ENCODE measurements around the gene ACOX3. TPM values are rescaled to one million over a fixed set of nuclear protein-coding genes. Genes with fewer than 3 reads are reported as not detected.
"Not testable (repeated sequence)": the region's sequence is repeated elsewhere in the genome, so short reads cannot be mapped to it uniquely, and the experiment has no call there.

ACOX3 gene
- total and polyA plus RNA-seq, 9 of the 15 experiments (the other 6 are each of a cell fraction or from before 2014, with no cell fraction given) = 0.68 to 7.3 (median 3.7) TPM

- TF ChIP-seq ZBTB11 (CRISPR knock-in tag; IDR thresholded peaks at IDR 0.05) (no peak), JUNB (CRISPR knock-in tag; conservative IDR thresholded peaks at IDR 0.05) (no peak), PHF8 (IDR thresholded peaks at IDR 0.05; ENCODE audit: borderline replicate concordance, low read length) (no peak), RBM25 (IDR thresholded peaks at IDR 0.05; ENCODE audit: low read depth, low read length, severe bottlenecking) (no peak), IRF9 (tag; IDR thresholded peaks at IDR 0.05) (no peak), ELF1 (tag; IDR thresholded peaks at IDR 0.05) (no peak)
Observed at GRCh38 chr4:8386731-8387130, 53.8 kb downstream of the ACOX3 start (continued).

- H3K9ac ChIP-seq (ENCODE audit: insufficient read depth in 1 of 2, low read depth in 2 of 2, low read length in 2 of 2); H3K79me2 ChIP-seq (ENCODE audit: control insufficient read depth, insufficient read depth, low read length); DNase-seq (ENCODE audit: extremely low read depth in 1 of 4, low spot score in 3 of 4); ATAC-seq; BruUV-seq (replicated peaks); intact Hi-C loops (cut with micrococcal nuclease); H2AFZ ChIP-seq (ENCODE audit: low read depth, low read length); H3K4me3 ChIP-seq; H3K27me3 ChIP-seq (ENCODE audit: control insufficient read depth in 2 of 2, insufficient read depth in 2 of 2, low read length in 2 of 2); H3K4me2 ChIP-seq (ENCODE audit: insufficient read depth, low read length); CTCF ChIA-PET (ENCODE audit: low intra/inter-chr PET ratio); H3K27ac ChIP-seq (ENCODE audit: extremely low read depth, low read depth, low read length); H4K20me1 ChIP-seq (replicated peaks; ENCODE audit: control insufficient read depth, insufficient read depth, low read length); H3K9me1 ChIP-seq (ENCODE audit: control insufficient read depth, insufficient read depth, low read length); FAIRE-seq; in situ Hi-C loops (cut with MboI); H3K36me3 ChIP-seq (ENCODE audit: control insufficient read depth, insufficient read depth, low read length); H3K9me3 ChIP-seq (replicated peaks; ENCODE audit: control insufficient read depth, insufficient read depth, low read depth, low read length): not testable (repeated sequence)
- WGBS (ENCODE audit: insufficient coverage, low coverage, missing lambda C conversion rate) = 57% methylated on average over 11 of the region's 13 CpGs
- peaks cover 0 to 36% of the 10 kb centered on the region in 2 experiments; a peak in 2 of 5 replicates for H3K4me1 ChIP-seq (replicated peaks in 1 of 2; ENCODE audit: control insufficient read depth in 2 of 2, insufficient read depth in 2 of 2, low read length in 2 of 2)
- POLR2A ChIA-PET = interaction anchor here (0.7 kb wide), 1 partner anchor 1804 kb away, joined by 4 read pairs; no protein-coding TSS in a partner anchor
Observed at GRCh38 chr4:8386131-8386530, 54.4 kb downstream of the ACOX3 start.

Measured in K562 (cell line).